Body of pancreas (tissue), 4 donors: ENCODE data around the gene KLHL26. TPM values are rescaled to one million over a fixed set of nuclear protein-coding genes. Genes with fewer than 3 reads are reported as not detected.

Experiments
- ATAC-seq: fragments of 150-250 bp; one replicate; pipeline ENCODE4 v1.9.1; 2016
- DNase-seq, 4 donors: peaks; one replicate each; pipeline ENCODE4 v3.0.0-alpha.2; 2019
- H3K27ac ChIP-seq, 4 donors: fragments of 200-600 bp; sonication (generic); 1 replicate in 3 of 4; 2 replicates in 1 of 4; pipeline versions ENCODE4 v1.5.1 to v1.6.1; 2016 to 2019; ENCODE audit warnings: mild to moderate bottlenecking in 1 of 4, mixed read lengths in 1 of 4, moderate library complexity in 1 of 4
- H3K27me3 ChIP-seq, 2 donors: fragments of 200-600 bp; sonication (generic); one replicate each; pipeline ENCODE4 v1.6.0; 2016; ENCODE audit warnings: mild to moderate bottlenecking in 1 of 2
- H3K36me3 ChIP-seq, 2 donors: fragments of 200-600 bp; sonication (generic); replicated peaks in 1 of 2; 2 replicates each; pipeline ENCODE4 v1.5.1; 2016; ENCODE audit warnings: low read depth in 2 of 2; ENCODE audit not compliant: insufficient read depth in 1 of 2
- H3K4me1 ChIP-seq: fragments of 200-600 bp; sonication (generic); one replicate; pipeline ENCODE4 v1.6.0; 2016
- H3K4me3 ChIP-seq, 2 donors: fragments of 200-600 bp; sonication (generic); 1 replicate in 1 of 2; 2 replicates in 1 of 2; pipeline ENCODE4 v1.5.1; 2016 to 2019
- H3K9me3 ChIP-seq, 3 donors: fragments of 200-600 bp; sonication (generic); 1 replicate in 2 of 3; 2 replicates in 1 of 3; pipeline ENCODE4 v1.5.1; 2016
- CTCF ChIP-seq, 7 experiments: fragments of 450-650 bp in 4 of 7; fragments of 200-600 bp in 3 of 7; sonication (generic) in 3 of 7; IDR thresholded peaks; one replicate each; pipeline ENCODE4 v1.5.1; 2016 to 2019; ENCODE audit warnings: antibody characterized with exemption in 7 of 7
- POLR2A ChIP-seq, 3 donors: fragments of 450-650 bp; IDR thresholded peaks; one replicate each; pipeline ENCODE4 v1.6.1; 2016; ENCODE audit warnings: antibody characterized with exemption in 3 of 3, mild to moderate bottlenecking in 2 of 3
- WGBS, 2 donors: methylation state at CpG; one replicate each; pipeline ENCODE4 v1.1.5; 2017; 5-methylcytosine and 5-hydroxymethylcytosine counted together
- intact Hi-C: fragments of 100-400 bp; cut with DNase I; formaldehyde crosslinking; loops from one replicate; pipeline ENCODE4 v1.15.1; 2023
- total RNA-seq, 2 donors: library from RNA; depleted of rRNA; stranded (reverse); fragments of >200 nt; gene quantifications; one replicate each; pipeline ENCODE4 v1.1.0, GENCODE V29; 2016

Gene KLHL26
- total RNA-seq, 2 donors from 2014 or later: 3.6 to 8.9 TPM

GRCh38 chr19:18644196-18645034 lies 7.6 kb downstream of the KLHL26 start:
- H3K9me3 ChIP-seq: no peaks in the 10 kb centered on the region
- TF ChIP-seq POLR2A (IDR thresholded peaks at IDR 0.05): no peak
- TF ChIP-seq CTCF (IDR thresholded peaks at IDR 0.05): no peak
- peak; percentile 17 for ATAC-seq
- no peaks in the 10 kb centered on the region for H3K4me1 ChIP-seq
- no peak overlapping the region for H3K27ac ChIP-seq
- H3K36me3 ChIP-seq: no peaks in the 10 kb centered on the region
- H3K27me3 ChIP-seq: no peaks in the 10 kb centered on the region
- H3K4me3 ChIP-seq: no peak overlapping the region
- intact Hi-C loops: no loop called here
- DNase-seq: peak in 1 of 4 donors; percentile 33
- WGBS, 2 donors: 54 to 67% methylated on average over 15 of the region's 15 CpGs

GRCh38 chr19:18645035-18645511 lies 8.2 kb downstream of the KLHL26 start:
- 76 to 84% methylated on average over 3 to 13 of the region's 13 CpGs for WGBS, 2 donors
- ATAC-seq (no peak), DNase-seq (no peak)
- Histone ChIP-seq H3K27me3 (no peaks in the 10 kb centered on the region), H3K4me3 (no peak overlapping the region), H3K9me3 (no peaks in the 10 kb centered on the region), H3K27ac (no peak overlapping the region), H3K4me1 (no peaks in the 10 kb centered on the region), H3K36me3 (no peaks in the 10 kb centered on the region)
- TF ChIP-seq CTCF (IDR thresholded peaks at IDR 0.05): no peak
- TF ChIP-seq POLR2A (IDR thresholded peaks at IDR 0.05): no peak
- intact Hi-C loops: no loop called here

- DNase-seq: no peak
- no peak overlapping the region for H3K4me3 ChIP-seq
- H3K27me3 ChIP-seq: no peaks in the 10 kb centered on the region
- TF ChIP-seq CTCF (IDR thresholded peaks at IDR 0.05): no peak
- no peak for TF ChIP-seq POLR2A (IDR thresholded peaks at IDR 0.05)
- H3K27ac ChIP-seq: no peak overlapping the region
- 87 to 93% methylated on average over 28 to 29 of the region's 34 CpGs for WGBS, 2 donors
- intact Hi-C loops: no loop called here
- no peaks in the 10 kb centered on the region for H3K4me1 ChIP-seq
- H3K36me3 ChIP-seq: no peaks in the 10 kb centered on the region
- H3K9me3 ChIP-seq: no peaks in the 10 kb centered on the region
- no peak for ATAC-seq
These were observed 9.9 kb downstream of the KLHL26 start for GRCh38 chr19:18646535-18647370.

GRCh38 chr19:18647371-18647767 lies 10.5 kb downstream of the KLHL26 start:
- no peak overlapping the region for H3K4me3 ChIP-seq
- H3K27ac ChIP-seq: no peak overlapping the region
- H3K9me3 ChIP-seq: no peaks in the 10 kb centered on the region
- 84 to 100% methylated on average over 1 of the region's 1 CpG for WGBS, 2 donors
- H3K27me3 ChIP-seq: no peaks in the 10 kb centered on the region
- H3K36me3 ChIP-seq: no peaks in the 10 kb centered on the region
- intact Hi-C loops: no loop called here
- ATAC-seq (no peak), DNase-seq (no peak)
- H3K4me1 ChIP-seq: no peaks in the 10 kb centered on the region
- TF ChIP-seq CTCF (IDR thresholded peaks at IDR 0.05) (no peak), POLR2A (IDR thresholded peaks at IDR 0.05) (no peak)
